Measurements from ENCODE around the gene CZIB. TPM values are rescaled to one million over a fixed set of nuclear protein-coding genes. Genes with fewer than 3 reads are reported as not detected.

Gene CZIB
- polyA plus RNA-seq, 1 donor from 2014 or later, result 103 TPM

DNA sequence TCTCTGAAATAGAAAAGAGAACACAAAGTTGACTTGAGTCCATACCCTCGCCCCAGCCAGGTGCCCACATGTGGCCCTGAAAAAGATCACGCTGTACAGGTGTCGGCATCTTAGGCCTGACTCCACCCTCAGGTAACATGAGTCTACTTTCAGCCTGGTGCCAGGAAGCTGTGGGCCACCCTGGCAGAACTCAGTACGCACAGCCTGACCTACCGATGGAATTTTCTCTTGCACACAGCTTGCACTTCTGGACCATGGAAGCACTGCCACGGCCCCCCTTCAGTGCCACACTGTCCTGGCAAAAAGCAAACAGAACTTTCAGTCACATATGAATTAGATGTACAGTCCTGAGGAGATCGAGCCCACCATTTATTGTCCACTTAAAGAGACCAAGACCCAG lies 2.2 kb downstream of the CZIB start:
- Histone ChIP-seq H3K9me2 (ENCODE audit: insufficient read depth, low read length) (no peaks in the 10 kb centered on the region), H2AFZ (ENCODE audit: low read depth, low read length) (no peak overlapping the region)
- TF ChIP-seq POLR2AphosphoS5 (IDR thresholded peaks at IDR 0.05), result no peak
- TF ChIP-seq RAD21 (conservative IDR thresholded peaks at IDR 0.05), result no peak
- TF ChIP-seq EZH2 (IDR thresholded peaks at IDR 0.05; ENCODE audit: borderline replicate concordance, insufficient read depth, low read length, poor library complexity, severe bottlenecking), result no peak
- no peak for TF ChIP-seq EP300 (conservative IDR thresholded peaks at IDR 0.05; ENCODE audit: poor library complexity, severe bottlenecking)
- TF ChIP-seq TAF1 (IDR thresholded peaks at IDR 0.05; ENCODE audit: low read depth), result no peak
- TF ChIP-seq, protein P1, sequence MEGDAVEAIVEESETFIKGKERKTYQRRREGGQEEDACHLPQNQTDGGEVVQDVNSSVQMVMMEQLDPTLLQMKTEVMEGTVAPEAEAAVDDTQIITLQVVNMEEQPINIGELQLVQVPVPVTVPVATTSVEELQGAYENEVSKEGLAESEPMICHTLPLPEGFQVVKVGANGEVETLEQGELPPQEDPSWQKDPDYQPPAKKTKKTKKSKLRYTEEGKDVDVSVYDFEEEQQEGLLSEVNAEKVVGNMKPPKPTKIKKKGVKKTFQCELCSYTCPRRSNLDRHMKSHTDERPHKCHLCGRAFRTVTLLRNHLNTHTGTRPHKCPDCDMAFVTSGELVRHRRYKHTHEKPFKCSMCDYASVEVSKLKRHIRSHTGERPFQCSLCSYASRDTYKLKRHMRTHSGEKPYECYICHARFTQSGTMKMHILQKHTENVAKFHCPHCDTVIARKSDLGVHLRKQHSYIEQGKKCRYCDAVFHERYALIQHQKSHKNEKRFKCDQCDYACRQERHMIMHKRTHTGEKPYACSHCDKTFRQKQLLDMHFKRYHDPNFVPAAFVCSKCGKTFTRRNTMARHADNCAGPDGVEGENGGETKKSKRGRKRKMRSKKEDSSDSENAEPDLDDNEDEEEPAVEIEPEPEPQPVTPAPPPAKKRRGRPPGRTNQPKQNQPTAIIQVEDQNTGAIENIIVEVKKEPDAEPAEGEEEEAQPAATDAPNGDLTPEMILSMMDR (IDR thresholded peaks at IDR 0.05; ENCODE audit: poor library complexity, severe bottlenecking), result no peak
- TF ChIP-seq MXI1 (conservative IDR thresholded peaks at IDR 0.05; ENCODE audit: poor library complexity, severe bottlenecking), result no peak
- no peak for TF ChIP-seq SMC3 (conservative IDR thresholded peaks at IDR 0.05; ENCODE audit: poor library complexity)
- TF ChIP-seq, protein P2, sequence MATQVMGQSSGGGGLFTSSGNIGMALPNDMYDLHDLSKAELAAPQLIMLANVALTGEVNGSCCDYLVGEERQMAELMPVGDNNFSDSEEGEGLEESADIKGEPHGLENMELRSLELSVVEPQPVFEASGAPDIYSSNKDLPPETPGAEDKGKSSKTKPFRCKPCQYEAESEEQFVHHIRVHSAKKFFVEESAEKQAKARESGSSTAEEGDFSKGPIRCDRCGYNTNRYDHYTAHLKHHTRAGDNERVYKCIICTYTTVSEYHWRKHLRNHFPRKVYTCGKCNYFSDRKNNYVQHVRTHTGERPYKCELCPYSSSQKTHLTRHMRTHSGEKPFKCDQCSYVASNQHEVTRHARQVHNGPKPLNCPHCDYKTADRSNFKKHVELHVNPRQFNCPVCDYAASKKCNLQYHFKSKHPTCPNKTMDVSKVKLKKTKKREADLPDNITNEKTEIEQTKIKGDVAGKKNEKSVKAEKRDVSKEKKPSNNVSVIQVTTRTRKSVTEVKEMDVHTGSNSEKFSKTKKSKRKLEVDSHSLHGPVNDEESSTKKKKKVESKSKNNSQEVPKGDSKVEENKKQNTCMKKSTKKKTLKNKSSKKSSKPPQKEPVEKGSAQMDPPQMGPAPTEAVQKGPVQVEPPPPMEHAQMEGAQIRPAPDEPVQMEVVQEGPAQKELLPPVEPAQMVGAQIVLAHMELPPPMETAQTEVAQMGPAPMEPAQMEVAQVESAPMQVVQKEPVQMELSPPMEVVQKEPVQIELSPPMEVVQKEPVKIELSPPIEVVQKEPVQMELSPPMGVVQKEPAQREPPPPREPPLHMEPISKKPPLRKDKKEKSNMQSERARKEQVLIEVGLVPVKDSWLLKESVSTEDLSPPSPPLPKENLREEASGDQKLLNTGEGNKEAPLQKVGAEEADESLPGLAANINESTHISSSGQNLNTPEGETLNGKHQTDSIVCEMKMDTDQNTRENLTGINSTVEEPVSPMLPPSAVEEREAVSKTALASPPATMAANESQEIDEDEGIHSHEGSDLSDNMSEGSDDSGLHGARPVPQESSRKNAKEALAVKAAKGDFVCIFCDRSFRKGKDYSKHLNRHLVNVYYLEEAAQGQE (IDR thresholded peaks at IDR 0.05; ENCODE audit: borderline replicate concordance), result no peak

DNA sequence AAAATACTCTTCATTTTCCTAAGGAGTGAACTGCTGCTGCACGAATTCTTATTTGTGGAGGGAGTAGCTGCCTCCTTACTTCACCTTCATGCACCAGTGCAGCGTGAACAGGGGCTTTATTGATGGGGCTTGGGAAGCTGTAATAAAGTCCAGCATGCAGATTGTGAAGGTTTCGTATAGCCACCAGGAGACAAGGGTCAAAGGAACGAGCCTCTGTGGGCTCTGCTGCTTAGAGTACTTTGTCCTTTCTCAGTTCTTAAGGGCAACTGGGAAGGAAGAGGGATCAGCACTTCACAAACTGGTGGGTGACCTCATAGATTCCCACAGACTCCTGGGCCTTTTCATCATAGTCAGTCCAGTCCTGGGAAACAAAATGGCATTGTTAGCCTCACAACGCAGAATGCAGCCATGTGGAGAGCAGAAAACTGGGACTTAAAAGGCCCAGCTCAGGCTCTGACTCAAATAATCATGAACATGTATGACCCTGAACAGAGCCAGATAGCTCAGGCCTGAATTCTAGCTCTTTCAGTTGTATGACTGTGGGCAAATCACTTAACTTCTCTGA lies 6.0 kb downstream of the CZIB start:
- no peak overlapping the region for H3K4me2 ChIP-seq (ENCODE audit: low read length)
- no peaks in the 10 kb centered on the region for H3K27me3 ChIP-seq (ENCODE audit: insufficient read depth, low read depth, low read length)
- H2AFZ ChIP-seq (ENCODE audit: low read depth, low read length), result no peak overlapping the region
- H4K20me1 ChIP-seq (ENCODE audit: insufficient read depth), result no peaks in the 10 kb centered on the region
- H3K9me3 ChIP-seq (ENCODE audit: low read length), result no peaks in the 10 kb centered on the region
- H3K4me3 ChIP-seq (ENCODE audit: low read length), result no peak overlapping the region
- no peaks in the 10 kb centered on the region for H3F3A ChIP-seq (ENCODE audit: insufficient read depth, low read length, poor library complexity, severe bottlenecking)
- H3K79me2 ChIP-seq (replicated peaks; ENCODE audit: insufficient read depth, low read length), result peaks cover 4% of the 10 kb centered on the region
- no peak overlapping the region for H3K9ac ChIP-seq (ENCODE audit: low read length)
- TF ChIP-seq SMC3 (conservative IDR thresholded peaks at IDR 0.05; ENCODE audit: poor library complexity) (no peak), MXI1 (conservative IDR thresholded peaks at IDR 0.05; ENCODE audit: poor library complexity, severe bottlenecking) (no peak), EZH2 (IDR thresholded peaks at IDR 0.05; ENCODE audit: borderline replicate concordance, insufficient read depth, low read length, poor library complexity, severe bottlenecking) (no peak), TAF1 (IDR thresholded peaks at IDR 0.05; ENCODE audit: low read depth) (no peak), RAD21 (conservative IDR thresholded peaks at IDR 0.05) (no peak), EP300 (conservative IDR thresholded peaks at IDR 0.05; ENCODE audit: poor library complexity, severe bottlenecking) (no peak), POLR2AphosphoS5 (IDR thresholded peaks at IDR 0.05) (no peak)
- TF ChIP-seq, protein P1 (IDR thresholded peaks at IDR 0.05; ENCODE audit: poor library complexity, severe bottlenecking), result no peak
- TF ChIP-seq, protein P2 (IDR thresholded peaks at IDR 0.05; ENCODE audit: borderline replicate concordance), result no peak
- no peak overlapping the region for H3K27ac ChIP-seq (ENCODE audit: low read length)
- no peaks in the 10 kb centered on the region for H3K9me2 ChIP-seq (ENCODE audit: insufficient read depth, low read length)
- no peaks in the 10 kb centered on the region for H3K36me3 ChIP-seq (ENCODE audit: insufficient read depth, low read length)

More for the DNA sequence above, 2.2 kb downstream of the CZIB start:
- no peak overlapping the region for H3K27ac ChIP-seq (ENCODE audit: low read length)
- H3K9ac ChIP-seq (ENCODE audit: low read length), result no peak overlapping the region
- no peak overlapping the region for H3K4me3 ChIP-seq (ENCODE audit: low read length)
- no peaks in the 10 kb centered on the region for H4K20me1 ChIP-seq (ENCODE audit: insufficient read depth)
- peaks cover 8% of the 10 kb centered on the region for H3K79me2 ChIP-seq (replicated peaks; ENCODE audit: insufficient read depth, low read length)
- no peak overlapping the region for H3K4me2 ChIP-seq (ENCODE audit: low read length)
- H3K9me3 ChIP-seq (ENCODE audit: low read length), result no peaks in the 10 kb centered on the region
- H3K27me3 ChIP-seq (ENCODE audit: insufficient read depth, low read depth, low read length), result no peaks in the 10 kb centered on the region
- no peaks in the 10 kb centered on the region for H3K36me3 ChIP-seq (ENCODE audit: insufficient read depth, low read length)
- H3F3A ChIP-seq (ENCODE audit: insufficient read depth, low read length, poor library complexity, severe bottlenecking), result no peaks in the 10 kb centered on the region
